Natural killer cell (primary cell): Measurements from ENCODE around the gene CRYBA1. TPM values are rescaled to one million over a fixed set of nuclear protein-coding genes. Genes with fewer than 3 reads are reported as not detected.
"Not testable (repeated sequence)": the region's sequence is repeated elsewhere in the genome, so short reads cannot be mapped to it uniquely, and the experiment has no call there.

Experiments used
- ATAC-seq, 3 donors: fragments of 150-1000 bp in 2 of 3; fragments of 200-7000 bp in 1 of 3; cut with Tn5 transposase; 1 replicate in 1 of 3; 2 replicates in 2 of 3; pipeline ENCODE4 v1.10.0; 2021; ENCODE audit warnings: mild to moderate bottlenecking in 2 of 3, moderate library complexity in 2 of 3
- DNase-seq, 2 donors: peaks; one replicate each; pipeline versions ENCODE4 v3.0.0 to v3.0.0-alpha.2; 2013 to 2021; ENCODE audit warnings: mixed read lengths in 1 of 2
- H3K27ac ChIP-seq: one replicate; pipeline ENCODE4 v1.5.1; 2013; ENCODE audit warnings: mild to moderate bottlenecking, low read length
- H3K27me3 ChIP-seq: one replicate; pipeline ENCODE4 v1.6.1; 2013; ENCODE audit warnings: low read length; ENCODE audit not compliant: control insufficient read depth, insufficient read depth
- H3K36me3 ChIP-seq: one replicate; pipeline ENCODE4 v1.6.1; 2013; ENCODE audit warnings: low read length; ENCODE audit not compliant: control insufficient read depth, insufficient read depth
- H3K4me1 ChIP-seq: one replicate; pipeline ENCODE4 v1.6.1; 2013; ENCODE audit warnings: low read length; ENCODE audit not compliant: control insufficient read depth, insufficient read depth
- H3K4me3 ChIP-seq: one replicate; pipeline ENCODE4 v1.5.1; 2013; ENCODE audit warnings: low read length
- H3K9me3 ChIP-seq: one replicate; pipeline ENCODE4 v1.6.1; 2013; ENCODE audit warnings: low read length; ENCODE audit not compliant: control insufficient read depth, insufficient read depth
- H3K27ac Mint-ChIP-seq, 2 donors: one replicate each; pipeline ENCODE4 v1.8.0; 2022; ENCODE audit warnings: mild to moderate bottlenecking in 2 of 2, mixed read lengths in 2 of 2, moderate library complexity in 1 of 2
- H3K27me3 Mint-ChIP-seq, 2 donors: one replicate each; pipeline ENCODE4 v1.8.0; 2022; ENCODE audit warnings: low read depth in 2 of 2, mixed read lengths in 2 of 2
- H3K36me3 Mint-ChIP-seq: one replicate; pipeline ENCODE4 v1.8.0; 2022; ENCODE audit warnings: mixed read lengths
- H3K4me1 Mint-ChIP-seq, 2 donors: one replicate each; pipeline ENCODE4 v1.8.0; 2022; ENCODE audit warnings: mixed read lengths in 2 of 2
- H3K4me3 Mint-ChIP-seq: one replicate; pipeline ENCODE4 v1.8.0; 2022; ENCODE audit warnings: mild to moderate bottlenecking, moderate library complexity, mixed read lengths
- H3K9me3 Mint-ChIP-seq, 2 donors: one replicate each; pipeline ENCODE4 v1.8.0; 2022; ENCODE audit warnings: mixed read lengths in 2 of 2
- WGBS: methylation state at CpG from one replicate; pipeline ENCODE4 v1.1.7; 2013; ENCODE audit warnings: missing lambda C conversion rate; ENCODE audit not compliant: insufficient coverage; 5-methylcytosine and 5-hydroxymethylcytosine counted together
- intact Hi-C: fragments of 100-400 bp; cut with micrococcal nuclease; formaldehyde crosslinking; loops from one replicate; pipeline ENCODE4 v1.14.2; 2022
- total RNA-seq, 4 donors: library from RNA; stranded (reverse); fragments of 120-200 nt in 1 of 4; gene quantifications; one replicate each; pipeline versions ENCODE4 v1.2.3 to v1.2.4, GENCODE V29; 2013 to 2022
- TF ChIP-seq, protein P1 (sequence below): fragments of 200-600 bp; IDR thresholded peaks from one replicate; pipeline ENCODE4 v1.8.0; 2022; ENCODE audit warnings: antibody characterized with exemption

The CRYBA1 gene, protein sequence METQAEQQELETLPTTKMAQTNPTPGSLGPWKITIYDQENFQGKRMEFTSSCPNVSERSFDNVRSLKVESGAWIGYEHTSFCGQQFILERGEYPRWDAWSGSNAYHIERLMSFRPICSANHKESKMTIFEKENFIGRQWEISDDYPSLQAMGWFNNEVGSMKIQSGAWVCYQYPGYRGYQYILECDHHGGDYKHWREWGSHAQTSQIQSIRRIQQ
- not detected for total RNA-seq
- total RNA-seq (2013), result not detected

DNA sequence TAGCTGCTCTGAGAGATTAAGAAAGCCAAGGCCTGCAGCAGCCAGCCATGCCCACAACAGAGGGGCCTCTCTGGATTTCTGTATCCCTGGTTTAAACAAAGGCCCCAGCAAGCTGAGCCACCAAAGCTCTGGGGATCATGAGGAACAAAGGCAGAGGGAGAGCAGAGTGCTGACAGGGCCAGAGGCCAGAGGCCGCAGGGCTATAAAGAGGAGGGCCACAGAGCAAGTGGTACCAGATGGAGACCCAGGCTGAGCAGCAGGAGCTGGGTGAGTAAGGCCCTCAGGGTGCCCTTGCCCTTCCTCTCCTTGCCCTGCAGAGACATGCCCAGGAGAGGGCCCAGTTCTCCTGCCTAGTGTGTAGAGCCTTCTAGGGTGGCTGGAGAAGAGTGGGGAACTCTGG, at the start of gene CRYBA1:
CRYBA1 (plus strand) TSS at position 232 of the 400 bp plus-strand sequence; CDS start at position 237, 5 bp downstream.
- H3K27ac Mint-ChIP-seq, result no peak within 1 kb of the TSS
- H3K4me3 Mint-ChIP-seq, result no peak within 1 kb of the TSS
- intact Hi-C loops, result no loop called here
- TF ChIP-seq, protein P1, sequence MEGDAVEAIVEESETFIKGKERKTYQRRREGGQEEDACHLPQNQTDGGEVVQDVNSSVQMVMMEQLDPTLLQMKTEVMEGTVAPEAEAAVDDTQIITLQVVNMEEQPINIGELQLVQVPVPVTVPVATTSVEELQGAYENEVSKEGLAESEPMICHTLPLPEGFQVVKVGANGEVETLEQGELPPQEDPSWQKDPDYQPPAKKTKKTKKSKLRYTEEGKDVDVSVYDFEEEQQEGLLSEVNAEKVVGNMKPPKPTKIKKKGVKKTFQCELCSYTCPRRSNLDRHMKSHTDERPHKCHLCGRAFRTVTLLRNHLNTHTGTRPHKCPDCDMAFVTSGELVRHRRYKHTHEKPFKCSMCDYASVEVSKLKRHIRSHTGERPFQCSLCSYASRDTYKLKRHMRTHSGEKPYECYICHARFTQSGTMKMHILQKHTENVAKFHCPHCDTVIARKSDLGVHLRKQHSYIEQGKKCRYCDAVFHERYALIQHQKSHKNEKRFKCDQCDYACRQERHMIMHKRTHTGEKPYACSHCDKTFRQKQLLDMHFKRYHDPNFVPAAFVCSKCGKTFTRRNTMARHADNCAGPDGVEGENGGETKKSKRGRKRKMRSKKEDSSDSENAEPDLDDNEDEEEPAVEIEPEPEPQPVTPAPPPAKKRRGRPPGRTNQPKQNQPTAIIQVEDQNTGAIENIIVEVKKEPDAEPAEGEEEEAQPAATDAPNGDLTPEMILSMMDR, result no peak
- no peak for DNase-seq
- H3K27me3 ChIP-seq, result no peaks in the 10 kb centered on the region
- no peaks in the 10 kb centered on the region for H3K9me3 ChIP-seq
- WGBS, result 86% methylated on average over 1 of the region's 1 CpG
- H3K4me3 ChIP-seq, result no peak within 1 kb of the TSS
- no peak within 1 kb of the TSS for H3K27ac ChIP-seq
- peaks cover 0 to 5% of the 10 kb centered on the region in 2 donors for H3K4me1 Mint-ChIP-seq
- no peaks in the 10 kb centered on the region for H3K36me3 Mint-ChIP-seq
- ATAC-seq, result no peak
- no peaks in the 10 kb centered on the region for H3K36me3 ChIP-seq
- no peaks in the 10 kb centered on the region for H3K4me1 ChIP-seq
- no peaks in the 10 kb centered on the region for H3K9me3 Mint-ChIP-seq
- no peaks in the 10 kb centered on the region for H3K27me3 Mint-ChIP-seq

DNA sequence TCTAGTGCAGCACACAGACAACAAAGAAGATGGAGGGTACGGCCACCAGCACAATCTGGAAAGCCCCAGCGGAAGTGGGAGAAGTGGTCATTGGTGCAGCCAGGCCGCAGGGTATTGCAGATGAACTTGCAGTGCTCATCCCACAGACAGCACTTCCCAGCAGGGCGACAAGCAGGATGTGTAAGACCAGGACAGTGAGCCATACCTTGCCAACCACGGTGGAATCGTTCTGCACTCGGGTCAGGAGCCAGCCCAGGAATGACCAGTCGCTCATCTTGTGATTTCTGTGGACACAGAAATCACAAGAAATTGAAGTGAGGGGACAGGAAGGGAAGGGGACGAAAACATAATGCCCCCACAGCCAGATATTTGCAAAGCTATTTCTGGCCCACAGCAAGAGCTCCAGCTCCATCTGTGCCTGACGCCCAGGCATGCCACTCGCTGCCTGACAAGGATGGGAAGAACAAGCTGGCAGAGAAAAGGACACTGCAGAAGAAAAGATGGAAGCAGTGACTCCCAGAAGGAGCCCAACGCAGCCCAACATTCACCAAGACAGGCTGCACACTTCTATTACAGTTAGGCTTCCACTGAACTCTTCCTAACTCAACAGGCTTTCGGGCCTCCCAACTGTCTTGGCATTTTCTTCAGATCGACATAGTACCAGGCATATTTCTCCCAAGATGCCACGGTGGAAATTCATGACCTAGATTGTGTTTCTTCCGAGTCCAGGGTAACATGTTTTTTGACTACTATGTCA, 49.0 kb upstream of the CRYBA1 start:
- no peak overlapping the region for H3K27ac Mint-ChIP-seq
- no peaks in the 10 kb centered on the region for H3K9me3 Mint-ChIP-seq
- H3K4me1 Mint-ChIP-seq, result peaks cover 0 to 5% of the 10 kb centered on the region in 2 donors
- H3K4me3 Mint-ChIP-seq, result no peak overlapping the region
- Histone ChIP-seq H3K27ac (no peak overlapping the region), H3K4me1 (peaks cover 5% of the 10 kb centered on the region), H3K9me3 (no peaks in the 10 kb centered on the region), H3K27me3 (no peaks in the 10 kb centered on the region), H3K4me3 (no peak overlapping the region), H3K36me3 (no peaks in the 10 kb centered on the region)
- 91% methylated on average over 16 of the region's 16 CpGs for WGBS
- no peaks in the 10 kb centered on the region for H3K36me3 Mint-ChIP-seq
- intact Hi-C loops, result no loop called here
- ATAC-seq, result no peak
- peaks cover 9 to 19% of the 10 kb centered on the region in 2 donors for H3K27me3 Mint-ChIP-seq
- TF ChIP-seq, protein P1, result no peak
- DNase-seq, result no peak

DNA sequence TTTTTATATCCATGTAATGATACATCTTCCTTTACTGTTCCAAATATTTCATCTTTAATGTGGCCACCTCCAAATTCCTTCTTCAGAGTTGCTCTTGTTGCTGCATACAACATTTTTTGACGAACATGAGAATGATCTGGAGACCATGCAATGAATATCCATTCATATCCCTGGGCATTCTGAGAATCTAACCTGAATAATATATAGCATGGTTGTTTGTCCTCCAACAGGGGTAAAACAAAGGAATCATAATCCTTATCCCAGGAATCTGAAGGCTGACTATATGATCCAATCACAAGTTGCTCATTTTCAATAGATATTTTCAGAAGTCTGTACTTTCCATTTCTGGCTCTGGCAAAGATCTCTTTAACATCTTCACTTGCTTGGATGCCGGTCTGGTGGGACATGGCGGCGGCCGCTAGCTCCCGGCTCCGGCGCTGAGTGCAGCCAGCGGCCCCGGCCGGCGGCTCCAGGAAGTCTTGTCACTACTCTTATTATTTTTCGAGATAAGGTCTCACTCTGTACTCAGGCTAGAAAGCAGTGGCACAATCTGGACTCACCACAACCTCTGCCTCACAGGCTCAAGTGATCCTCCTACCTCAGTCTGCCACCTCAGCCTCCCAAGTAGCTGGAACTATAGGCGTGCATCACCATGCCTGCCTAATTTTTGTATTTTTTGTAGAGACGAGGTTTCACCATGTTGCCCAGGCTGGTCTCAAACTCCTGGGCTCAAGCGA, 42.4 kb upstream of the CRYBA1 start:
- H3K4me1 ChIP-seq, H3K9me3 Mint-ChIP-seq, H3K4me3 ChIP-seq, intact Hi-C loops, H3K36me3 ChIP-seq, H3K4me3 Mint-ChIP-seq, H3K27ac ChIP-seq, H3K4me1 Mint-ChIP-seq, H3K9me3 ChIP-seq, H3K27ac Mint-ChIP-seq, DNase-seq, H3K36me3 Mint-ChIP-seq, H3K27me3 ChIP-seq: not testable (repeated sequence)
- H3K27me3 Mint-ChIP-seq, result peaks cover 13 to 20% of the 10 kb centered on the region in 2 donors
- whole genome bisulfite sequencing, result 74% methylated on average over 16 of the region's 16 CpGs
- peak in 2 of 3 donors; percentile 29 to 52 for ATAC-seq

DNA sequence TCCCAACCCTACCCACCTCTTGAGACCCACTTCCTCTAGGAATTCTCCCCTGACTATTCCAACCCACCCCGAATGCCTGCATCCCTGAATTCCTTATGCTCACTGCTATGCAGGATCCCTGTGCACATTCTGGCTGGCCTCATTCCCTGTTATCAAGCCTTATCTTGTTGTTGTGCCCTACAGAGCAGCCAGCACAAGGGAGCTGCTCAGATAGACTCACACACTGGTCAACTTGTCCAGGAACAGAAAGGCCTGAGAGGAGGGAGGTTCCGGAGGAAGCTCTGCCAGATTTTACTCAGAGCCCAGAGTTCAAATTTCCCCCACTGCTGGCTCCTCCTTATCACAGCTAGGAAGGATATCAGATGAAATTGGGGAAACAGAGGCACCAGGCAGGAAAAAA, 41.6 kb upstream of the CRYBA1 start:
- WGBS, result 84% methylated on average over 2 of the region's 2 CpGs
- H3K27me3 ChIP-seq, result no peaks in the 10 kb centered on the region
- no peaks in the 10 kb centered on the region for H3K9me3 ChIP-seq
- no peak overlapping the region for H3K4me3 ChIP-seq
- no peaks in the 10 kb centered on the region for H3K4me1 ChIP-seq
- TF ChIP-seq, protein P1, result no peak
- no peaks in the 10 kb centered on the region for H3K36me3 ChIP-seq
- no peak overlapping the region for H3K27ac ChIP-seq
- Mint-ChIP-seq H3K36me3 (no peaks in the 10 kb centered on the region), H3K4me1 (no peaks in the 10 kb centered on the region), H3K27ac (no peak overlapping the region), H3K27me3 (peaks cover 13 to 20% of the 10 kb centered on the region in 2 donors), H3K4me3 (no peak overlapping the region), H3K9me3 (no peaks in the 10 kb centered on the region)
- ATAC-seq, result no peak
- DNase-seq, result no peak
- intact Hi-C loops, result no loop called here
